Fibroblast of villous mesenchyme (primary cell): ENCODE data around the gene GPR142. TPM values are rescaled to one million over a fixed set of nuclear protein-coding genes. Genes with fewer than 3 reads are reported as not detected.

Experiments used
- DNase-seq: peaks from one replicate; pipeline ENCODE4 v3.0.0-alpha.2; 2010; ENCODE audit warnings: low read depth
- H3K4me3 ChIP-seq: 2 replicates; pipeline ENCODE4 v1.5.1; 2011; ENCODE audit warnings: low read depth, mild to moderate bottlenecking, low read length
- total RNA-seq: library from RNA; depleted of rRNA; stranded (reverse); fragments of >200 nt; gene quantifications from 2 replicates; pipeline ENCODE4 v1.2.3, GENCODE V29; 2012
- TF ChIP-seq, protein P1 (sequence below): IDR thresholded peaks from 2 replicates; pipeline ENCODE4 v1.5.1; 2012; ENCODE audit warnings: low read depth, mild to moderate bottlenecking, low read length; ENCODE audit not compliant: insufficient read depth

GPR142 gene
- total RNA-seq, 1 donor = not detected

DNA sequence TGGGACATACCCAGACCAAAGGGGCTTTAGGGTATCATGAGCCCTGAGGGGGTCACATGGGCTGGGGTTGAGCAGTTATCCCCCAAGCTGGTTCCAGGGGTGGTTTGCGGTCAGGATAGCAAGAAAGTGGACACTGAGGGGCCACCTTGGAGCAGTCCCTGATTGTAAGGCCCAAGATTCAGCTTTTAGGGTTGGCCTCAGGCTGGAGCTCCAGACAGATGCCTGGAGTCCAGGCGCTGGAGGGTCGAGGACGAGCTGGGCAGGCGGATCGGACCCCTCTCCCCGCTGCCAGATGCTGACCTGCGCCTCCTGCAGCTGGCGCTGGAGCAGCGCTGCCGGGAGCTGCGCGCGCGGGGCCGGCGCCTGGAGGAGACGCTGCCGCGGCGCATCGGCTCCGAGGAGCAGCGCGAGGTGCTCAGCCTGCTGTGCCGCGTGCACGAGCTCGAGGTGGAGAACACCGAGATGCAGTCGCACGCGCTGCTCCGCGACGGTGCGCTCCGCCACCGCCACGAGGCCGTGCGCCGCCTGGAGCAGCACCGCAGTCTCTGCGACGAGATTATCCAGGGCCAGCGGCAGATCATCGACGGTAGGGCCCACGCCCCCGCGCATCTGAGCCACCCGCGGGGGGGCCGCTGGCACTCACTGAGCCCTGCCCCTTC, 15.6 kb upstream of the GPR142 start:
- no peak for DNase-seq
- TF ChIP-seq, protein P1, sequence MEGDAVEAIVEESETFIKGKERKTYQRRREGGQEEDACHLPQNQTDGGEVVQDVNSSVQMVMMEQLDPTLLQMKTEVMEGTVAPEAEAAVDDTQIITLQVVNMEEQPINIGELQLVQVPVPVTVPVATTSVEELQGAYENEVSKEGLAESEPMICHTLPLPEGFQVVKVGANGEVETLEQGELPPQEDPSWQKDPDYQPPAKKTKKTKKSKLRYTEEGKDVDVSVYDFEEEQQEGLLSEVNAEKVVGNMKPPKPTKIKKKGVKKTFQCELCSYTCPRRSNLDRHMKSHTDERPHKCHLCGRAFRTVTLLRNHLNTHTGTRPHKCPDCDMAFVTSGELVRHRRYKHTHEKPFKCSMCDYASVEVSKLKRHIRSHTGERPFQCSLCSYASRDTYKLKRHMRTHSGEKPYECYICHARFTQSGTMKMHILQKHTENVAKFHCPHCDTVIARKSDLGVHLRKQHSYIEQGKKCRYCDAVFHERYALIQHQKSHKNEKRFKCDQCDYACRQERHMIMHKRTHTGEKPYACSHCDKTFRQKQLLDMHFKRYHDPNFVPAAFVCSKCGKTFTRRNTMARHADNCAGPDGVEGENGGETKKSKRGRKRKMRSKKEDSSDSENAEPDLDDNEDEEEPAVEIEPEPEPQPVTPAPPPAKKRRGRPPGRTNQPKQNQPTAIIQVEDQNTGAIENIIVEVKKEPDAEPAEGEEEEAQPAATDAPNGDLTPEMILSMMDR = no peak
- H3K4me3 ChIP-seq = no peak overlapping the region

DNA sequence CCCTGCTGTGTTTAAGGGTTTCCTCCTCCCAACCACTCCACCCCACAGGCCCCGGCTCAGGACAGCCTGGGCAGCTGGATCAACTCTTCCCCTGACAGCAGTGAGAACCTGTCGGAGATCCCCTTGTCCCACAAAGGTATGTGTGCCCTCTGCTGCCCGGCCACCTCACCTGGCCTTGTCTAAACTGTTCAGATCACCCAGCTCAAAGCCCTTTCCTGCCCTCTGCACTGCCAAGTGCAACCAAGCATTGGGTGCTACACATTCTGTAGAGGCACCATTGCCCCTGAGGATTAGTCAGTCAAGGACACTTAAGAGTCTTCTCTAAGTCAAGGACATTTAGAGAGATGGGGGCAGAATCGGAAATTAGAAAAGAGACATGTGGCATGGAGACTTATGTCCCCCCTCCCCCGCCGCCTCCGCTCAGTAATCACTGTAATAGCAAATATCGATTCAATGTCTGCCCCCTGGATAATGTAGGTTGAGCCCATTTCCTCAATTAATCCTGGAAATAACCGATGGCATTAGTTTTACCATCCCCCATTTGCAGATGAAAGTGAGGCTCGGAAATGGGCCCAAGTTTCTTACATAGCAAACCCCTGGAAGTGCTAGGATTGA, 13.8 kb upstream of the GPR142 start:
- TF ChIP-seq, protein P1 = no peak
- H3K4me3 ChIP-seq = no peak overlapping the region
- DNase-seq = no peak

DNA sequence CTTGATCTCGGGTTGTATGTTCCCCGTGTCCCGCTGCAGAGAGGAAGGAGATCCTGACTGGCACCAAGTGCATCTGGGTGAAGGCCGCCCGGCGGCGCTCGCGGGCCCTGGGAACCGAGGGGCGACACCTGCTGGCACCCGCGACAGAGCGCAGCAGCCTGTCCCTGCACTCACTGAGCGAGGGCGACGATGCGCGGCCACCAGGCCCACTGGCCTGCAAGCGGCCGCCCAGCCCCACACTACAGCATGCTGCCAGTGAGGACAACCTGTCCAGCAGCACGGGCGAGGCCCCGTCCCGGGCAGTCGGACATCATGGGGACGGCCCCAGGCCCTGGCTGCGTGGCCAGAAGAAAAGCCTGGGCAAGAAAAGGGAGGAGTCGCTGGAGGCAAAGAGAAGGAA, 13.2 kb upstream of the GPR142 start:
- DNase-seq = no peak
- no peak overlapping the region for H3K4me3 ChIP-seq
- TF ChIP-seq, protein P1 = no peak

DNA sequence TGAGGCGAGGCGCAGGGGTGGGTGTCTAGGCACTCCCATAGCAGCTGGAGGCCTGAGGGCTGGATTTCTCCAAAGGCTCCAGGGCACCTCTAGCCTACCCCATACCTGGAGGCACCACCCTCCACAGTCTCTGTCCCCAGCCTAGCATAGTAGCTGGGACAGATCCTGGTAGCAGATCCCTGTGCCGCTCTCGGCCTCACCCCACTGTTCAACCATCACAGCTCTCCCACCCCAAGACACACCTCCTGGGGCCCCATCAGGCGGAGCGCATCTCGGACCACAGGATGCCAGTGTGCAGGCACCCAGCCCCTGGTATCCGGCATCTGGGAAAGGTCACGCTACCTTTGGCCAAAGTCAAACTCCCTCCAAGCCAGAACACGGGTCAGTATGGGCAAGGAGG, 12.7 kb upstream of the GPR142 start:
- TF ChIP-seq, protein P1 = no peak
- DNase-seq = no peak
- no peak overlapping the region for H3K4me3 ChIP-seq

DNA sequence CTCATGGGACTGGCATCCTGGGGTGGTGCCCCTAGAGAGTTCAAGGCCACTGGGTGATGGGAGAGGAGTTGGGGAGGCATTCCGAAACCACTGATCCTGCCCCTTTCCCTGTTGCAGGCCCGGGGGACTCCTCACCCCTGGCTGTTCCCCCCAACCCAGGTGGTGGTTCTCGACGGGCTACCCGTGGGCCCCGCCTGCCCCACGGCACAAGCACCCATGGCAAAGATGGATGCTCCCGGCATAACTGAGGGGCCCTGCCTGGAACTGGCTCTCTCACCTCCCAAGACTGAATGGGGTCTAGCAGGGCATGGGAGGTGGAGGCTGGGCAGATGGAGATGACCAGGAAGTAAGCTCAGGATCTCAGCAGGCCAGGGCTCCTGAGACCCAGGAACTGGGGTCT, 12.2 kb upstream of the GPR142 start:
- DNase-seq = no peak
- TF ChIP-seq, protein P1 = no peak
- H3K4me3 ChIP-seq = no peak overlapping the region

DNA sequence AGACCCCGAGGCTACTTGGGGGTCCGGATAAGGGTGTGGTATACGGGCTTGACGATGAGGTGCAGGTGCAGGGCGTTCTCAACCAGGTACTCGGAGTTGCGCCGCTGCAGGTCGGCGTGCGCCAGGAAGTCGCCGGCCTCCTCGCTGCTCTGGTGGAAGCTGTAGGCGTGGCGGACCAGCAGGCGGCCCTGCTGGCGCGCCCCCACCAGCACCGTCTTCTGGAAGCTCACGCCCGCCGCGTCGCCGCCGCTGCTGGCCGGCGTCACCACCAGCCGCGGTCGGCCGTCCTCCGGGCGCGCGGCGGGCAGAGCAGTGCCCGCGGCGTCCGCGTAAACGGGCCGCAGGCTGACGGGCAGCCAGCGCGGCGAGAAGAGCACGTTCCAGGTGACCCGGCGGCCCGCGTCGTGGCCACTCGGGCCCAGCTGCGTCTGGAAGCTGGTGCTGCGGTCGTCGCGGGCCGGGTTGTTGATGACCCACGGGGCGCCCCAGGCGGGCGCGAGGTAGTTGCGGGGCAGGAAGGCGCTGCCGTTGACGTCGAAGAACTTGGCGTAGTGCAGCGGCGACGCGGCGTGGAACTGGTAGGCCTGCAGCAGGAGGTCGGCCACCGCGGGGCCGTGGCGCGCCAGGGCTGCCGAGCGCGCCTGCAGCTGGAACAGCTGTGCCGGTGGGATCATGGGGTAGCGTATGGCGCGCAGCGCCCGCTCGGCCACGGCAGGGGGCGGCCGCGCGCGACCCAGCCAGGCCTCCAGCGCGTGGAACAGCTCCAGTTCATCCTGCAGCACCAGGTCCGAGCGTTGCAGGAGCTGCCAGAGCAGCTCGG, 10.4 kb upstream of the GPR142 start:
- TF ChIP-seq, protein P1 = no peak
- DNase-seq = no peak
- no peak overlapping the region for H3K4me3 ChIP-seq
